IPS-18a (cell line): ENCODE measurements around the gene KCTD5.

Source experiments
- H3K27ac ChIP-seq: one replicate; pipeline ENCODE4 v1.5.1; 2013; ENCODE audit warnings: low read length
- H3K27me3 ChIP-seq: one replicate; pipeline ENCODE4 v1.6.1; 2013; ENCODE audit warnings: mild to moderate bottlenecking, low read length; ENCODE audit not compliant: control insufficient read depth, insufficient read depth
- H3K36me3 ChIP-seq: one replicate; pipeline ENCODE4 v1.6.1; 2013; ENCODE audit warnings: low read depth, low read length; ENCODE audit not compliant: control insufficient read depth
- H3K4me1 ChIP-seq: one replicate; pipeline ENCODE4 v1.6.1; 2013; ENCODE audit warnings: low read depth, low read length; ENCODE audit not compliant: control insufficient read depth
- H3K4me3 ChIP-seq: one replicate; pipeline ENCODE4 v1.5.1; 2013; ENCODE audit warnings: low read length
- H3K9ac ChIP-seq: one replicate; pipeline ENCODE4 v1.6.1; 2013; ENCODE audit warnings: mild to moderate bottlenecking, low read length, moderate library complexity
- H3K9me3 ChIP-seq: one replicate; pipeline ENCODE4 v1.6.1; 2013; ENCODE audit warnings: low read depth, low read length; ENCODE audit not compliant: control insufficient read depth

KCTD5 gene

DNA sequence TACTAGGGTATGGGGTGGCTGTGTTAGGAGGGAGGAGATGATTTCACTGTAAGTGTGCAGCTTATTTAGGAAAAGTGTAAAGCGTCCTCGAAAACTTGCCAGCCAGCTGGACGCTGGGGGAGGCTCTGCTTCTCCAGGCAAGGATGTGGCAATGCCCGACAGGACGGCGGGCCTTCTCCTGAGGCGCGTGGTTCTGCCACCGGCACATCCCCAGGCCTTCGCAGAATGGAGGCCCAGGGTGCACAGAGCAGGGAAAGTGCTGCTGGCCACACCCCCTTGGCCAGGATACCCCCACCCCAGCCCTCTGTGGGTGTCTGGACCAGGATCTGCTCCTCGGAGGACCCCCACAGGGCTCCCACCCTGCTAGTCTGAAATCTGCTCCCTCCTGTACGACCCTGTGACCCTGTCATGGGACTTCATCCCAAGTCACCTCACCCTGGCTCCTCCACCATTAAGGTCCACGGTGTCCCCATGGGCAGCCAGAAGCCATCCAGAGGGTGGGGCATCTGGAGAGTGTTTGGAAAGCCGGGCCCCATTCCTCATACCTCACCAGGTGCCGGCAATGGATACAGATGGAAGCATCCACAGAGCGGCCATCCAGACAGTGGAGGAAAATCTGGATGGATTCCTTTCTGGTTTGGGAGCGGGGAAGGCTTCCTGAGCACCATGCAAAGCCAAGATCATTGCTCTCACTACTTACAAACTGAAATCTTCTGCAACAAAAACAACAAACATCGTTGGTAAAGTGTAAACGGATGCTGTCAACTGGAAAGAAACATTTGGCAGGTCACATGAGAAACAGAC is 60.9 kb downstream of the KCTD5 start:
- no peak overlapping the region for H3K9ac ChIP-seq
- H3K27me3 ChIP-seq: no peaks in the 10 kb centered on the region
- no peaks in the 10 kb centered on the region for H3K4me1 ChIP-seq
- H3K27ac ChIP-seq: no peak overlapping the region
- no peaks in the 10 kb centered on the region for H3K36me3 ChIP-seq
- H3K4me3 ChIP-seq: no peak overlapping the region
- H3K9me3 ChIP-seq: no peaks in the 10 kb centered on the region

DNA sequence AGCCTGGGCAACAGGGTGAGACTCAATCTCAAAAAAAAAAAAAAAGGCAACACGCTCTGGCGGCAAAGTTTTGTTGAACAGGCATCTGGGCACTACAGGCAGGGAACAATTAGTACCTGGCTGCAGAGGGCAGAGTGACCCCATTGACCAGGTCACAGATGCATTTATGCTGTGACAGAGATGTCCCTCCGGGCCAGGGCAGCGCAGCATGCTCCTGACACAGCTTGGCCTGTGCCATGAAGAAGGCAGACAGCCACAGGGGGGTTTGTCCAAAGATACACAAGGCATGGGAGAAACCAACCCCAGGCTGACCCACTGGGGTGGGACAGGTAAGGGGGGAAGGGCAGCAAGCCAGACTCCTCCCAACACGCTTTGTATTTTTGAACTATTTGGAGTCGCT is 62.4 kb downstream of the KCTD5 start:
- Histone ChIP-seq H3K4me3 (no peak overlapping the region), H3K27ac (no peak overlapping the region), H3K4me1 (no peaks in the 10 kb centered on the region), H3K9ac (no peak overlapping the region), H3K9me3 (no peaks in the 10 kb centered on the region), H3K27me3 (no peaks in the 10 kb centered on the region), H3K36me3 (peaks cover 3% of the 10 kb centered on the region)

DNA sequence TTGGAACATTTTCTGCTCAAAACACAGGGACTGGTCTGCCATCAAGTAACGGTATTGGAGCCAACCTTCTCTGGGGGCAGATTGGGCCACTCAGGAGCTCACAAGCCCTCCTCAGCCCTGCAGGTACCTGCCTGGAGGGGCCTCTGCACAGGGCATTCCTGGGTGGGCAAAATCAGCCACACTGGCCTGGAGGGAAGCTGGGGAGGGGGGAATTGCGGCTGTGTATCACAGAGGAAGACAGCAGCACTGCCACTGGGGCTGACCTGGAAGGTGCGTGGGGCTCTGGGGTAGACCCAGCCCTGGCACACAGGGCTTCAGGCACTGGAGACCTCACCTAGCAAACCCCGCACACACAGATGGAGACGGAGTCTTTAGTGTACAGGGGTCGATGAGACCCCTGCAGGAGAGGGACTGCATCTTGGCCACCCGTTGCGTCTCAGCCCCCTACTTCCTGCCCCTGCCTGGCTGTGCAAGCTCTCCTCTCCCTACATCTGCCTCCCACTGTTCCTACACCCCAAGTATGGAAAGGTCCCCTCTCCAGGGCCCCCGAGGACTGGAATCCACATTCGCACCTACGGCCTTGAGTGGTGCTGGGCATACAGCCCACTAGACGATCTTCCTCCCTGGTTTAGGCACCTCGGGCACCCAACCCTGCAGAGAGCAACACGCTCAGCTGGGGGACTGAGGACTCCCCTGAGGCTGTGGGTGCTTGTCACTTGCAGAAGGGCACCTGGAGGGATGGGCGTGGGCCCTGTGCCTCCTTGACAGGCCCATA is 63.0 kb downstream of the KCTD5 start:
- no peak overlapping the region for H3K27ac ChIP-seq
- H3K9ac ChIP-seq: no peak overlapping the region
- H3K27me3 ChIP-seq: no peaks in the 10 kb centered on the region
- H3K4me3 ChIP-seq: no peak overlapping the region
- H3K4me1 ChIP-seq: no peaks in the 10 kb centered on the region
- H3K9me3 ChIP-seq: no peaks in the 10 kb centered on the region
- peaks cover 3% of the 10 kb centered on the region for H3K36me3 ChIP-seq

DNA sequence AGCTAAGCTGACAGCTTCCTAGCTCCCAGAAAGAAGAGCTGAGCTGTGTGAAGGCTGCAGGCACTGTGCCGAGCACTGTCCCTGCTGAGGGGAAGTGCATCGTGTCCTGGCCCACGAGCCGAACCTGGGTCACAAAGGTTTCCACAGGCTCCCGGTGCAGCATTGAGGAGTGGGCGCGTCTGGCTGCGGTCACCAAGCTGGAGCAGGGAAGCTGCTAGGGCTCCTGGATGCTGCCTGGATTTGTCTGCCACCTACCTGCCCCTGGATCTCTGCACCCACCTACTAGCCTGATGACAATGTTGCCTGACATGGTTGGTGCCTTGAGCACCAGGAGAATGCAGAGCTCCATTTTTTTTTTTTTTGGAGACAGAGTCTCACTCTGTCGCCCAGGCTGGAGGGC is 63.6 kb downstream of the KCTD5 start:
- Histone ChIP-seq H3K36me3 (peaks cover 3% of the 10 kb centered on the region), H3K4me3 (no peak overlapping the region), H3K9ac (no peak overlapping the region), H3K27ac (no peak overlapping the region), H3K4me1 (no peaks in the 10 kb centered on the region), H3K27me3 (no peaks in the 10 kb centered on the region), H3K9me3 (no peaks in the 10 kb centered on the region)

DNA sequence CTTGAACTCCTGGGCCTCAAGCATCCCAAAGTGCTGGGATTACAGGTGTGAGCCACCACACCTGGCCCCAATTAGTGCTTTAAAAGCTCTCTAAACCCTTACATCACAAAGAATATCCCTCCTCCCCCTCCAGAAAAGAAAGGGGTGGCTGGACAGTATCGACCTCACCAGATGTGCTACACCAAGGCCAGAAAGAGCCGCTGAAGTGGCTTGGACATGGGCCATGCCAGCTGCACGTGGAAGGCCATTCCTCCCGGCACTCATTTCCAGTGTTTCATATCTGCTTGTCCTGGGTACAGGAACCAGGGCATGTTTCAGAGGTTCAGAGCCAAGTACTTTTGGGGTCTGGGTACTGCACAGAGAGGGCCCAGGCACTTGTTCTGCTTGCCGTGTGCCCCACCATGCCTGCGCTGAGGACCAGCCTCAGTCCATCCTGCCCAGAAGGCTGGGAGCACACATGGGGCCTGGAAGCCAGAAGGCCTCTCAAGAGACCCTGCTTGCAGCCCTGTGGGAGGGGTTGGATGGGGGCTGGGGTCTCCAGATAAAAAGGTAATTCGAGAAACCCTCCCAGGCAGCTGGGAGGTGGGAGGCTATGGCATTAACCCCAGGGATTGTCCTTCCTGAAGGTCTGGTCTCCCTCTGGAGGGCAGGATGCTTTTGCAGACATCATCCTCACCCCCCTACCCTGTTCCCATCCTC is 66.6 kb downstream of the KCTD5 start:
- Histone ChIP-seq H3K27me3 (no peaks in the 10 kb centered on the region), H3K27ac (no peak overlapping the region), H3K4me3 (no peak overlapping the region), H3K36me3 (peaks cover 3% of the 10 kb centered on the region), H3K4me1 (peaks cover 3% of the 10 kb centered on the region), H3K9ac (no peak overlapping the region), H3K9me3 (no peaks in the 10 kb centered on the region)

DNA sequence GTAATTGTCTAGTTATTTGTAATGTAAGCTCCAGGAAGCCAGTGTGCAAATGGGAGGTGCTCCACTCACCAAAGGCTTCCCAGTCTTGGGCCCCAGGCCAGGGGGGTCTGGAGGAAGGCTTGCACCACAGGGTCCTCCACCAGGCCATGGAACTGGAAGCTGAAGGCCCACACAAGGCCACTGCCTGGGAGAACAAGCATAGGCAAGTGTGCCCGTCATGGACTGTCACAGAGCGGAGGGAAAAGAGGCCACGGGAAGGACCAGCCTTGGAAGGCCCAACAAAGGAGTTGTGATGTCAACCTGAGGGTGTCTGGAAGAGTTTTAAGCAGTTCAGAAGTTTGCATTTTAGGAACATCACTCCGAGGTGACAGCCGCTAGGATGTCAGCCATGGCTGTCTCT is 67.2 kb downstream of the KCTD5 start:
- Histone ChIP-seq H3K4me1 (peaks cover 5% of the 10 kb centered on the region), H3K9ac (no peak overlapping the region), H3K4me3 (no peak overlapping the region), H3K27ac (no peak overlapping the region), H3K36me3 (peaks cover 3% of the 10 kb centered on the region), H3K9me3 (no peaks in the 10 kb centered on the region), H3K27me3 (no peaks in the 10 kb centered on the region)

DNA sequence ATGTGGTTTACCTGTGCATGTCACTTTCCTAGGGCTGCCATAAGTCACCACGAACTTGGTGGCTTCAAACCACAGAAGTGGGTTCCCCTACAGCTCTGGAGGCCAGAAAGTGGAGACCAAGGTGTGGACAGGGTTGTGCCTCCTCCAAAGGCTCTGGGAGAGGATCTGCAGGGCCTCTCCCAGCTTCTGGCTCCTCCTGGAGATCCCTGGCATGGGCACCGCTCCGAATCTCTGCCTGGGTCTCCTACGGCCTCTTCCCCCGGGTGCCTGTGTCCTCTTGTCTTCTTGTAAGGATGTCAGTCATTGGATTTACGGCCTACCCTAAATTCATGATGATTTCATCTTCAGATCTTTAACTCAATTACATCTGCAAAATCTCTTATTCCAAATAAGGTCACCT is 67.6 kb downstream of the KCTD5 start:
- Histone ChIP-seq H3K27ac (no peak overlapping the region), H3K36me3 (peaks cover 3% of the 10 kb centered on the region), H3K27me3 (no peaks in the 10 kb centered on the region), H3K4me1 (peaks cover 10% of the 10 kb centered on the region), H3K4me3 (no peak overlapping the region), H3K9me3 (no peaks in the 10 kb centered on the region), H3K9ac (no peak overlapping the region)

DNA sequence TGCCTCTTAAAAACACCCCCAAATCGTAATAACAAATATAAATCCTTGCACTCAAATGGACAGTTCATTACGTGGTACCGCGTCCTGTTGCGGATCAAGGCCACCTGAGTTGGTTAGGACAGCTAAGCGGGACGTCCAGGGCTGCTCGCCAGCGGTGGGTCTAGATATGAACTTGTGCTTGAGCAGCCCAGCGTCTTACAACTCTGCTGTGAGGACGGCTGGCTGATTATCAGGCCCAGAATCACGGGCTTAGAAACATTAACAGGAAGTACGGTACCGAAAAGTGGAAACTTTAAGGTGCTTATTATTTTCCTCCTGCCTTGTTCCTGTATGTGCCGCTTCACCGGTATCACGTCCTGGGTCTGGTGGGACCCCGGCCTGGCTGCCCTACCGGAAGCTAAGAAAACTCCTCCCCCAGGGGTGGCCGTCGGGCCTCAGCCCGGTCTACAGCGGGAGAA is 69.3 kb downstream of the KCTD5 start:
- H3K27me3 ChIP-seq: no peaks in the 10 kb centered on the region
- peak overlapping the region; percentile 93 for H3K9ac ChIP-seq
- H3K4me3 ChIP-seq: peak overlapping the region; percentile 88
- peak overlapping the region; percentile 100 for H3K27ac ChIP-seq
- H3K9me3 ChIP-seq: no peaks in the 10 kb centered on the region
- peaks cover 11% of the 10 kb centered on the region for H3K36me3 ChIP-seq
- peaks cover 12% of the 10 kb centered on the region for H3K4me1 ChIP-seq

DNA sequence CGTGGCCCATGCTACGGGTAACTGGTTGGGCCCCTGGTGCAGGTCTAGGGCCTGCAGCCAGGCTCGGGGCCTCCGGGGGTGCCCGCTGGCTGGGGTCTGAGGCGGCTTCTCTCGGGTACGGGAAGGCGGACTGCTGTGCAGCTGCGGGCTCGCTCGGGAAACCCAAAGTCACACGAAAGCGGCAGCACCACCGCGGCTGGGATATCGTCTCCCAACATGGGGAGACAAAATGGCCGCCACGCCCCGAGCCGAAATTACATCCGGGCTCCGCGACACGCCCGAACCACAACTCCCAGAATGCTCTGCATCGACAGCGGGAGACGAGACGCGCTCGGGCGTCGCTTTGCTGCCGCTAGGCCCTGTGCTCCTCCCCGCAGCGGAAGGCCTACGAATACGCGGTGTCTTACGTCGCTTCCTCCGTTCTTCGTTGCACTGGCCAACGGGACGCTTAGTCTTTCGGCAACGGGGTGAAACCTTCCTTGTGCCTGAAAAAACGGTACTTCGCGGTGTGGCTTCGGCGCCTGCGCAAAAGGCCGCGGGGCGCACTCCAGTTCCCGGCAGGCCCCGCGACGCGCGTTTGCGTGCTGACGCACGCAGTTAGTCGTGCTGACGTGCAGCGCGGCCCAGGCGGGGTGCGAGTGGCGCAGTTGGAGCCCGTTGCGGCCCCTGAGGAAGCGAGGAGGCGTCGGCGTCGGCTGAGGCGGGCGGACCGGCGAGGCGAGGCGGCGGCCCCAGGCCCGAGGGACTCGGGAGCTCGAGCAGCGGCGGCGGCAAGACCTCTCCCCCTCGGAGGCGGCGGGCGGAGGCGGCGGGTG is 69.9 kb downstream of the KCTD5 start, which contains the start of gene SRRM2:
SRRM2 (plus strand) TSS at position 604 of the 815 bp plus-strand sequence. CDS start 3,727 bp downstream, outside the sequence.
- H3K36me3 ChIP-seq: peaks cover 18% of the 10 kb centered on the region
- H3K27ac ChIP-seq: peak within 1 kb of the TSS; percentile 100
- H3K9ac ChIP-seq: peak within 1 kb of the TSS; percentile 93
- H3K4me3 ChIP-seq: peak within 1 kb of the TSS; percentile 88
- H3K9me3 ChIP-seq: no peaks in the 10 kb centered on the region
- H3K27me3 ChIP-seq: no peaks in the 10 kb centered on the region
- H3K4me1 ChIP-seq: peaks cover 12% of the 10 kb centered on the region

DNA sequence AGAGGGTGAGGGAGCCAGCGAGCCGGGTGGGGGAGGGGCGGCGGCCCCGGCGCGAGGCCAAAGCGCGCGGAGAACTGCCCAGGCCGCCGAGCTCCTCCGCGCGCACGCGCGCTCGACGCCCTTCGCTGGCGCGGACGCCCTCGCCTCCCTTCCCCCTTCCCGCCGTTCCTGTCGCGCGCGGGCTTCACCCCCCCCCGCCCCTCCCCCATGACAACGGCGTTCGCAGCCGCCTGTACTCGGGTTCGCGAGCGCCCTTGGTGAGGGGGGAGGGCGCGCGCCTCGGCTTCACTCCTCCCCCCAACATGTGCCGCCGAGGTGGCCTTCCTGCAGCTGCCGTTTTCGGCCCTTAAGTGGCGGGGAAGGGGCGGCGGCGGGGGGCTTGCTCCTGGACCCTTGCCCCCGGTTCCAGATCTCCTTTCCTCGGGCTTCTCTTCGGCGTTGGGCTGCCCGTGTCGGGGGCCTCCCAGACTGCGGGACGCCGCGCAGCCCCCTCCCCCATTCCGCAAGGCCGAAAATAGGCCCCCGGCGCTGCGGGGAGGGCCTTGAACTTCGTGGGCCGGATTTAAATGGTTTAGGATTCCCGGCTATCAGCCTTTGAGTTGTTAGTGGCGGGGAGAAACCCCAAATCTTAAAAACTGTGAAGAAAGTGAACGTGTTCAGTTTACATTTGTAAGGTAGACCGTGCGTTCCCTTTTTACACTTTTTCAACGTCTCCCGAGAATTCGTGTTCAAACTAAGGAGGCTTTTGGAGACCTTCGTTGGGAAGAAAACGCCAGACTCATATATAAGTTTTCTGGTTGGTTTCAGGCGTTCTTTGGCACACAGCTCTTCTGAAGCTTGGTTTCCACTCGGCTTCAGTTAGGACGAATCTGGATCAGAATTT is 70.8 kb downstream of the KCTD5 start:
- no peaks in the 10 kb centered on the region for H3K27me3 ChIP-seq
- H3K9ac ChIP-seq: peak overlapping the region; percentile 93
- H3K27ac ChIP-seq: peak overlapping the region; percentile 100
- no peaks in the 10 kb centered on the region for H3K9me3 ChIP-seq
- H3K4me1 ChIP-seq: peaks cover 12% of the 10 kb centered on the region
- H3K36me3 ChIP-seq: peaks cover 26% of the 10 kb centered on the region
- peak overlapping the region; percentile 88 for H3K4me3 ChIP-seq
